GM12801 (cell line): ENCODE data around the gene TMEM17.

Source experiments
- CTCF ChIP-seq: IDR thresholded peaks from one replicate; pipeline ENCODE4 v1.5.1; 2011; ENCODE audit warnings: control low read depth; ENCODE audit not compliant: insufficient read length; ENCODE audit errors: extremely low read depth

Gene TMEM17

GRCh38 chr2:62469114-62469513 lies 36.9 kb downstream of the TMEM17 start:
- no peak for TF ChIP-seq CTCF

- TF ChIP-seq CTCF: no peak
Measured at GRCh38 chr2:62467475-62468321, 38.3 kb downstream of the TMEM17 start.

- TF ChIP-seq CTCF: no peak
Measured at GRCh38 chr2:62467100-62467474, 38.9 kb downstream of the TMEM17 start.

- TF ChIP-seq CTCF: no peak
Measured at GRCh38 chr2:62466503-62466854, 39.5 kb downstream of the TMEM17 start.

GRCh38 chr2:62465741-62466502 lies 40.1 kb downstream of the TMEM17 start:
- no peak for TF ChIP-seq CTCF

GRCh38 chr2:62465039-62465740 lies 40.8 kb downstream of the TMEM17 start:
- TF ChIP-seq CTCF: no peak
